ENCODE results near the gene SAMD11. TPM values are rescaled to one million over a fixed set of nuclear protein-coding genes. Genes with fewer than 3 reads are reported as not detected.

The SAMD11 gene
- total RNA-seq, 4 donors from 2014 or later, result 1.0 to 40.7 (median 13.8) TPM

DNA sequence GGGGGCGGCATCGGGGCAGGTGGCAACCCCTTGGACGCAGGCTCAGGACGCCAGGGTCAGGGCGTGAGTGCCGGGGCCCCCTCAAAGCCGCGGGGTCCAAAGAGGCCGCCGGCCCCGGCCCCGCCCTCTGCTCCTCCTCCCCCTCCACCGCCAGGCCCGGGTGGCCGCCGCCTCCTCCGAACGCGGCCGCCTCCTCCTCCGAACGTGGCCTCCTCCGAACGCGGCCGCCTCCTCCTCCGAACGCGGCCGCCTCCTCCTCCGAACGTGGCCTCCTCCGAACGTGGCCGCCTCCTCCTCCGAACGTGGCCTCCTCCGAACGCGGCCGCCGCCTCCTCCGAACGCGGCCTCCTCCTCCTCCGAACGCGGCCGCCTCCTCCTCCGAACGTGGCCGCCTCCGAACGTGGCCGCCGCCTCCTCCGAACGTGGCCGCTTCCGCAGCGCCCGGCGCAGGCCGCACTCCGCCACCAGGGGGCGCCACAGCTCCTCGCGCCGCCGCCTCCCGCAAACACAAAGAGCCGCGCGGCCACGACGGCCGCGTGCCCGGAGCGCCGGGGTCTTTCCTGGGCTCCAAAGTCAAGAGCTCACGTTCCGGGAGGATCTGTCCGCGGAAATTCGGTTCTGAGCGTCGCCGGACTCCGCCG, 19.3 kb upstream of the SAMD11 start:
- Histone ChIP-seq H3K27me3 (no peaks in the 10 kb centered on the region), H3K9me3 (no peaks in the 10 kb centered on the region), H3K36me3 (no peaks in the 10 kb centered on the region), H3K4me1 (no peaks in the 10 kb centered on the region), H3K27ac (no peak overlapping the region), H3K4me3 (peak overlapping the region in 1 of 2 donors; percentile 29)
- intact Hi-C loops (cut with DNase I; ENCODE audit: low total_unique reads), result loop anchor here (10.0 kb wide), 1 partner anchor 70 kb away; no protein-coding TSS in a partner anchor
- no peak for TF ChIP-seq POLR2A (IDR thresholded peaks at IDR 0.05)
- TF ChIP-seq, protein P1, sequence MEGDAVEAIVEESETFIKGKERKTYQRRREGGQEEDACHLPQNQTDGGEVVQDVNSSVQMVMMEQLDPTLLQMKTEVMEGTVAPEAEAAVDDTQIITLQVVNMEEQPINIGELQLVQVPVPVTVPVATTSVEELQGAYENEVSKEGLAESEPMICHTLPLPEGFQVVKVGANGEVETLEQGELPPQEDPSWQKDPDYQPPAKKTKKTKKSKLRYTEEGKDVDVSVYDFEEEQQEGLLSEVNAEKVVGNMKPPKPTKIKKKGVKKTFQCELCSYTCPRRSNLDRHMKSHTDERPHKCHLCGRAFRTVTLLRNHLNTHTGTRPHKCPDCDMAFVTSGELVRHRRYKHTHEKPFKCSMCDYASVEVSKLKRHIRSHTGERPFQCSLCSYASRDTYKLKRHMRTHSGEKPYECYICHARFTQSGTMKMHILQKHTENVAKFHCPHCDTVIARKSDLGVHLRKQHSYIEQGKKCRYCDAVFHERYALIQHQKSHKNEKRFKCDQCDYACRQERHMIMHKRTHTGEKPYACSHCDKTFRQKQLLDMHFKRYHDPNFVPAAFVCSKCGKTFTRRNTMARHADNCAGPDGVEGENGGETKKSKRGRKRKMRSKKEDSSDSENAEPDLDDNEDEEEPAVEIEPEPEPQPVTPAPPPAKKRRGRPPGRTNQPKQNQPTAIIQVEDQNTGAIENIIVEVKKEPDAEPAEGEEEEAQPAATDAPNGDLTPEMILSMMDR (IDR thresholded peaks at IDR 0.05), result peak; percentile 73 to 98 (median 96)
- peak; percentile 62 to 88 for DNase-seq

DNA sequence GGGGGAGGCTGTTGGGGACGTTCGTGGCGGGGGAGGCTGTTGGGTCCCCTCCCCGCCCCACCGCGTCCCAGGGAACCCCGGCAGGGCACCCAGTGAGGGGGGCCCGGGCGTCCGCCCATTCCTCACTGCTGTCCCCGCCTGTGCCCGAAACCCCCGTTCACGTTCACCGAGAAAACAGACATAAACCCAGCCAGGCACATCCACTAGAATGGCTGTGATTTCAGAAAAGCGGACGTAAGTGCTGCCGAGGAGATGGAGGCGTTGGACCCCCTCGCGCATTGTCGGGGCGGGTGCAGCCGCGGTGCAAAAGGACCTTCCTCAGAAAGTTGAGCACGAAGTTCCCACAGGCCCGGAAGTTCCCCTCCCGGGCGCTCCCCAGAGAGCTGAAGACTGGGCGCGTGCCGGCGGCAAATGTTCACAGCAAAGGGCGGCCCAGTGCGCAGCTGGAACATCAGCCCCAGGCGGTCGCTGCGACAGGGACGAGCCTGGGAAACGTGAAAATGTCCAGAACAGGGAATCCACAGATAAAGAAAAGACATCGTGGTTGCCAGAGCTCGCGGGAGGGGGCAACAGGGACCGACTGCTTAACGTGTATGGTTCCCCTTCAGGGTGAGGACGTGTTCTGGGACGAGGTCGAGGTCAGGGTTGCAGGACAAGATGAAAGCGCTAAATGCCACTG, 18.5 kb upstream of the SAMD11 start:
- H3K4me3 ChIP-seq, result no peak overlapping the region
- DNase-seq, result peak; percentile 30 to 57
- intact Hi-C loops (cut with DNase I; ENCODE audit: low total_unique reads), result loop anchor here (10.0 kb wide), 1 partner anchor 70 kb away; no protein-coding TSS in a partner anchor
- TF ChIP-seq, protein P1 (IDR thresholded peaks at IDR 0.05), result no peak
- TF ChIP-seq POLR2A (IDR thresholded peaks at IDR 0.05), result no peak
- H3K4me1 ChIP-seq, result peaks cover 0 to 6% of the 10 kb centered on the region in 2 donors
- no peaks in the 10 kb centered on the region for H3K36me3 ChIP-seq
- no peaks in the 10 kb centered on the region for H3K27me3 ChIP-seq
- H3K27ac ChIP-seq, result no peak overlapping the region
- H3K9me3 ChIP-seq, result no peaks in the 10 kb centered on the region

DNA sequence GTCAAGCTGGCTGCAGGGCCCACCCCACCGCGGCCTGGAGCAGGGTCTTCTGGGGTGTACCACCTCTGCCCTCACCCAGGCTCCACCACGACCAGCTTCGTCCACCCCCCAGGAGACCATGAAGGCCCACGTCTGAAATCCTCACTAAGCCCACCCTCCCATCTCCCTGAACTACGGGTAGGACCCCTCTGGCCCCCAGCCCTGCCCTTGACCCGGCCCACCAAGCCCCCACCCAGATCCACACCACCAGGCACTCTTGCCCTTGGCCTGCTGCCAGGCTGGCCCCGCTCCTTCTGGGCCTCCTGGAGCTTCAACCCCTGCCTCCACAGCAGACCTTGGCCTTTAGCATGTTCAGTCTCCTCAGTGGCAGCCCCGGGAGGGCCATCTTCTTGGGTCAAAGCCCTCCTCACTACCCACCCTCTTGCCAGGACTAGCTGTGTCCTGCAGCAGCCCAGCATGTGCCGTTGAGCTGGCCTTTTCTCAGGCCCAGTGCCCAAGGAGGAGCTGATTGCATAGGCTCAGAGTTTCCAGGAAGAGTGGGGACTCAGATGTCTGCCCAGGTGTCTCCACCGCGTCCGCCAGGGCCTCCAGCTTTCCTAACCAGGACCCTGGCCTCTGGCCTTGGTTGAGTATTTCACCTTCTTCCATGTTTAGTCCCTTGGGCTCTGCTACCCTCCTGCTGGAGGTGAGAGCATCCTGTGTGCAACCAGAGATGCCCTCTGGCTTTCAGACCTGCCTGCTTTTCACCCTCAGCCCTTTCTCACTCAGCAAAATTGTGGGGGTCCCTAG, 17.7 kb upstream of the SAMD11 start:
- DNase-seq, result peak in 1 of 2 donors; percentile 28
- intact Hi-C loops (cut with DNase I; ENCODE audit: low total_unique reads), result loop anchor here (10.0 kb wide), 1 partner anchor 69 kb away; no protein-coding TSS in a partner anchor
- no peak overlapping the region for H3K27ac ChIP-seq
- H3K36me3 ChIP-seq, result no peaks in the 10 kb centered on the region
- H3K27me3 ChIP-seq, result no peaks in the 10 kb centered on the region
- no peak overlapping the region for H3K4me3 ChIP-seq
- H3K9me3 ChIP-seq, result no peaks in the 10 kb centered on the region
- TF ChIP-seq, protein P1 (IDR thresholded peaks at IDR 0.05), result no peak
- TF ChIP-seq POLR2A (IDR thresholded peaks at IDR 0.05), result no peak
- H3K4me1 ChIP-seq, result peaks cover 0 to 8% of the 10 kb centered on the region in 2 donors

- no peaks in the 10 kb centered on the region for H3K27me3 ChIP-seq
- peak in 1 of 2 donors; percentile 15 for DNase-seq
- intact Hi-C loops (cut with DNase I; ENCODE audit: low total_unique reads), result loop anchor here (10.0 kb wide), 1 partner anchor 68 kb away; no protein-coding TSS in a partner anchor
- no peak overlapping the region for H3K4me3 ChIP-seq
- H3K9me3 ChIP-seq, result no peaks in the 10 kb centered on the region
- H3K4me1 ChIP-seq, result peaks cover 0 to 8% of the 10 kb centered on the region in 2 donors
- H3K27ac ChIP-seq, result no peak overlapping the region
- no peaks in the 10 kb centered on the region for H3K36me3 ChIP-seq
- TF ChIP-seq, protein P1 (IDR thresholded peaks at IDR 0.05), result no peak
- no peak for TF ChIP-seq POLR2A (IDR thresholded peaks at IDR 0.05)
These were observed 16.9 kb upstream of the SAMD11 start for GRCh38 chr1:906600-907420.
